HuH-7.5 (cell line): Measurements from ENCODE around the gene LIN28A.

ENCODE experiments used
- DNase-seq: peaks from one replicate; pipeline ENCODE4 v3.0.0; 2011; ENCODE audit warnings: low spot score

LIN28A gene

DNA sequence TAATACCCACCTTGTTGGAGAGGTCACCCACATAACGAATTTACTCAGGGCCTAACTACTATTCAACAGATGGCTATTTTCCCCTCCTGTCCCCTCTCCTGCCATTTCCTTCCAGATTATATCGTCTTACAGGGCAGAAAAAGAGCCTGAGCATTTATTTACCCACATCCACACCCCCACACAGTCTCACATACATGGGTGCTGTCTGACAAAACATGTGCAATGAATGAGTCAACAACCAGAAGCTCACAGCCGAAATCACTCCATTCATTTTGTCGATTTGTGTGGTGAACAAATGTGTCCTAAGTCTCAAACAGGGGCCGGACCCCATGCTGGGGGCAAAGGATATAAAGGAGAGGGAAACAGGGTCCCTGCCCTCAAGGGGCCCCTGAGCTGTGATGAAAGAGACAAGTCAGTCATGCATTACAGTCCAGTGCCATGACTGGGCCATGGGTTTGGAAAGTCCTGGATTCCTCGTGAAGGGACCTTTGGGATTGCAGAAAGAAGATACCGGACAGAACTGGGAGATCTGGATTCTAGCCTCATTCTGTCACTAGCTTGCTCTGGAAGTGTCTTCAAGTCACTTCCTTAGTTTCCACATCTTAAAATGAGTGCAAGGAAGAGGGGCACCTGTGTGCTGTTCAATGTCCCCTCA is 21.7 kb upstream of the LIN28A start:
- no peak for DNase-seq

DNA sequence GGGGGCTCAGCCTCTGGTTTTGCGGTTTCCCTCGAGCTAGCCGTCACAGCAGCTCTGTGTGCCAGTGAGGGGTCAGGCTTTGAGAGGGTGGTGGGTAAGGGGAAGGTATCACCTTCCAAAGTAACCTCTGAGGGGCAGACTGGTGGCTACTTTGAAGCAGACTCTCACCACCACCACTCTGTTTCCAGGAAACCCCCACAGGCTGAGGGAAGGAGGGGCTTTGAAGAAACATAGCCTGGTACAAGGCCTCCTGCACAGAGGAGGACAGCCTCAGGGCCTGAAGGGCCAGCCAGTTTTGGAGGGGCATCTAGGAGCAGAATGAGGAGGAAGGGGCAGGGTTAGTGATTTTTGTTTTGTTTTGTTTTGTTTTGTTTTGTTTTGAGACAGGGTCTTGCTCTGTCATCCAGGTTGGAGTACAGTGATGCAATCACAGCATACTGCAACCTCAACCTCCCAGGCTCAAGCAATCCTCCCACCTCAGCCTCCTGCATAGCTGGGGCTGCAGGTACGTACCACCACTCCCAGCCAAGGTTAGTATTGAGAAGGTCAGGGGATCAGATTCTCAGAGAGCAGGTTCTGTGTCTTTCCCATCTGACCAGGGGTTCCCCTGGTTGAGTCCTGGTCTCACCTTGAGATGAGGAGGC is 20.9 kb upstream of the LIN28A start:
- DNase-seq = no peak

DNA sequence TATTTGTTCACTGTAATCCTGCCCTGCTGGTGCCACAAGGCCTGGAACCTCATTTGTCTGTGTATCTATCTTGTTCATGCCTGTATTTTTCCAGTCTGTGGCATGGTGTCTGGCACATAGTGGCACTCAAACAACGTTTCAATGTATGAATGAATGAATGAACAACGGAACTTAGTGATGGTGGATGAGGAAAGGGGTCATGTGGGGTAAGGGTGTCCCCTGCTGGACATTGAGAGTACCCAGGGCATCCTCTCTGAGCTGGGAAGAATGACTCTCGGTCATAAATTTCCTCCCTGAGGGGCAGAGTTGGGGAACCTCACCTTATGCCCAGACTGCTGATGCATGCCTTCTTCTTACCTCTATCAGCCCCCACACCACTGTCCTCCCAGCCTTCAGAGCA is 19.2 kb upstream of the LIN28A start:
- DNase-seq = no peak

DNA sequence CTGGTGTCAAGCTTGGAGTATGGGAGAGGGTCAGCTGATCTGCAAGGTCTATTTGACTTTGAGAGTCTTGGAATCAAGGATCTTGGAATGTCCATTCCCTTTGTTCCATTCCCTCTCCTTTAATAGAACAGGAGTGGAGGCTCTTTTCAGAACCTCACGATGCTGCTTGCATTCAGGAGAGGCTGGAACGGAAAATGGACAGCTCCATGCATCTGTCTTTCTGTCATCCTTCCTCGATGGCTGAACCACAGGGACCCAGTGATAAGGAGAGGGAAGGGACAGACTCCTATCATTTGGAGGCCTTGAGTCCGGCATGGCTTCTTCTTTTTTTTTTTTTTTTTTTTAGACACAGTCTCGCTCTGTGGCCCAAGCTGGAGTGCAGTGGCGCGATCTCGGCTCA is 14.9 kb upstream of the LIN28A start:
- DNase-seq = no peak

DNA sequence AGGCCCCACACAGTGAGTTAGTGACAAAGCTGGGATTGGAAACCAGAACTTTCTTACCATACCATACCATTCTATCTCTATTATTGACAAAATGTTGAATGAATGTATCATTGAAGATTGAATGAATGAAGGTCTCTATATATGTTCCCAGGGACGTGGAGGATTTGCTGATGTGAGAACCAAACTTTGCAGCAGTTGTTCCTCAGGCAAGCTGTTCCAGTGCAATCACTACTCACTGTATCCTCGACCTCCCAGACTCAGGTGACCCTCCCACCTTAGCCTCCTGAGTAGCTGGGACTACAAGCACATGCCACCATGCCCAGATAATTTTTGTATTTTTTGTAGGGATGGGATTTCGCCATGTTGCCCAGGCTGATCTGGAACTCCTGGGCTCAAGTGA is 11.6 kb upstream of the LIN28A start:
- no peak for DNase-seq

DNA sequence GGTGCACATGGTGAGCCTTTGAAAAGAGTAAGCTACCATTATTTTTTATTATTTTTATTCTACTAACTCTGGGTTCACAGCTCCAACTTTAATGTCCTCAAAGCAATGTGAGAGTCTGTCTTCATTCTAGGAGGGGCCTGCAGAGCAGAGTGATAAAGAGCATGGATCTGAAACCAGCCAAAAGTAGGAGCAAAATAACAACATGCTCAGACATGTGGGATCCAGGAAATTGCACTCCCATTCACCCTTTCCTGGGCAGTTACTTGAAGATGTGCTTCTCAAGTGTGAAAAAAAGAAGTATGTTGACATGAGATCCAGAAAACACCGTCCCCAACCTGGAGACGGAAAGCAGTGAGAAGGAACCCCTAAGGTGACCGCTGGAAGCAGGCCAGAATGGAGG is 8.7 kb upstream of the LIN28A start:
- no peak for DNase-seq

DNA sequence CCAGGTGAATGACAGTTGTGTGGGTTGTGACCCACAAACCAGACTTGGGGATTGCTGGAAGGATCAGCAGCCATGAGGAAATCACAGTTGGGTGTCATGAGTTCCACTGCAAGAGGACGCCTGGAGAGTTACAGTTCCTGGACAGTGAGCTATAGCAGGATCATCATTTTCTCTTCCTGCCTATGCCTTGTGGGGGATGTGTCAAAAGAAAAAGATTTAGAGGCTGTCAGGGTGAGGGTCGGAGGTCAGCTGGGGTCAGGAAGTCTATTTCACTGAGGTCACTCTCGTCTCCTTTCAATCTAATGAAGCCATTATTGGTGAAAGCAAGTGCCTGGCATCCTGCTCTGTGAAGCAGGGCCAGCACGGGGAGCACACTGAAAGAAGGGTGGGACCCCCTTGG is 7.0 kb upstream of the LIN28A start:
- no peak for DNase-seq

DNA sequence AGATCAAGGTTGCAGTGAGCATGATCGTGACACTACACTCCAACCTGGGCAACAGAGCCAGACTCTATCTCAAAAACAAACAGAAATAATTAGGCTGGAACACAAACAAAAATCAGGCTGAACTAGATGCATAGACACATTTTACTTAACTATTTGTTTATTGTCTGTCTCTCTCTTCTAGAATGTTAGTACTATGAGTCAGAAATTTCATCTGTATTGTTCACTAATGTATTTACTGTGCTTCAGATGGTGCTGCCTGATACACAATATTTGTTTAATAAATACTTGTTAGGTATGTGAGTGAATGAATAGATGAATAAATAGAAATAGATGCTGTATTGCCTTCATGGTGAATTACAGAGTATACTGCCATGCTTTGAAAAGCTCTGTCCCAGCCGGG is 6.0 kb upstream of the LIN28A start:
- DNase-seq = no peak

DNA sequence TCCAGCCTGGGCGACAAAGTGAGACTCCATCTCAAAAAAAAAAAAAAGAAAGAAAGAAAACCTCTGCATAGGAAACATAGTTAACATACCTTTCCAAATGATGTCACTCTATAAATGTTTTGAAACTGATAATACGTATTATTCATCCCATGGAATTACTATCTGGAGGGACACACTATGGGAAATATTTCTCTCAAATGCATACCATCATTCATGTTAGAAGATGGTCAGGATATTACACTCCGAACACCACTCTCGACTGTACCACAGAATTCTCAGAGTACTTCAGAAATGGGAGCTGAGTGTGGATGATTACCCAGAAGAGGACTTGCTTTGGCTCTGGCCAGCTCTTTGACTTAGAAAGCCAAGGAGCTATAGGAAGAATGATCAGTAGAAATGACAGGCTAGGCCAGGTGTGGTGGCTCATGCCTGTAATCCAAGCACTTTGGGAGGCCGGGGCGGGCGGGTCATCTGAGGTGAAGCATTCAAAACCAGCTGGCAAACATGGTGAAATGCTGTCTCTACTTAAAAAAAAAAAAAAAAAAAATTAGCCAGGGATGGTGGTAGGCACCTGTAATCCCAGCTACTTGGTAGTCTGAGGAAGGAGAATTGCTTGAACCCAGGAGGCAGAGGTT is 5.2 kb upstream of the LIN28A start:
- no peak for DNase-seq

DNA sequence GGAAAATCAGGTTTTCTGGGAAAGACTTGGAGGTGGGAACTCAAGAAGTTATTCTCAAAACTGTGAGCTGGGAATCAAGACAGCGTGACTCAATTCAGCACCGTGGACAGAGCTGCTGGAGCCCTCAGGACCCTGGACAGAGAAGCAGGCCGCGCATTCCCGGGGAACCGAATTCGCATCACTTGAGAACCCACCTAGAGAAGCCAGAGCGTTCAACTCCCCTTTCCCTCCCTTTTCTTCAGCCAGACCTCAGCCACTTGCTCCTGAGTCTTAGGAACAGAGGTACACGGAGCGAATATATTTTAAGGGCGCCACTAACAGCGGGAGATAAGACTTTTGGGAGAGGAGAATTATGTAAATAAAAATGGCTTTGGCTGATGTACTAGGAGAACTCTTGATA is 2.0 kb upstream of the LIN28A start:
- peak; percentile 72 for DNase-seq

DNA sequence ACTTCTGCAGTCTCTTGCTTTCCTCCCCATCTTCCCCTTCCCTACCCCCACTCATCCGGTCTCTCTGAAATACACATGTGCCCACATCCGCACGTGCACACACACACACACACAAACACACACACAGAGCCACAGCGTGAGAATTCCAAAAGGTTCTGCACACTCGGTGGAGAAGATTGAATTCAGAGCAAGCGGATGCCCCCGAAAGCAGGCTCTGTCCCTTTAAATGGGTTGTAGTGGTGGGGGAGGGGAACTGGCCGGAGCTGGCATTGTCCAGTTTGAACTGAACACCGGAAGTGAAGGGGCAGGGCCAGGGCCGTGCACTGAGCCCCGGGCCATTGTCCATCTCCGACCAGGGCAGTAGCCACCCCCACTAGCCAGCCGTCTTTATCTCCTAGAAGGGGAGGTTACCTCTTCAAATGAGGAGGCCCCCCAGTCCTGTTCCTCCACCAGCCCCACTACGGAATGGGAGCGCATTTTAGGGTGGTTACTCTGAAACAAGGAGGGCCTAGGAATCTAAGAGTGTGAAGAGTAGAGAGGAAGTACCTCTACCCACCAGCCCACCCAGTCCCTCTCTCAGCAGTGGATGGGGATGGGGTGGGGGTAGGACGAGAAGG is 1.3 kb upstream of the LIN28A start:
- DNase-seq = no peak

DNA sequence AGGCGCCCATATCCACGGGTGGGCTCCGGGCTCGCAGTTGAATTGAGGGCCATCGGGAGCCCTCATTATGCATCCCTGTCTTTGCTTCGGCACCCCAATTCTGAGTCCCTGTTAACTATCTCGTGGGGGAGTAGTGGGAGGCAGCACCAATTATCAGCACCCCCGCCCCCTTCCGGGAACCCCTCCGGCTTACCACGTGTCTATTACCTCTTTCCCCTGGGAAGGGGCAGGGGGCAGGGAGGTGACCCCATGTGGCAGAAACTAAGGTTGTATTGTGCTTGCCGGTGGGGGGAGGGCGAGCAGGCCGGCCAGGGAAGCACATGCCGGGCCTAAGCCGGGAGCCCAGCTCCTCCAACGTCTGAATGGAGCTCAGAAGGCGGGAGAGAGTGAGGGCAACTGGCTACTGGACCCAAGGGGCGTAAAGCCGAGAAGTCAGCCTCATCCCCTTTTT is 1.0 kb downstream of the LIN28A start:
- no peak for DNase-seq

DNA sequence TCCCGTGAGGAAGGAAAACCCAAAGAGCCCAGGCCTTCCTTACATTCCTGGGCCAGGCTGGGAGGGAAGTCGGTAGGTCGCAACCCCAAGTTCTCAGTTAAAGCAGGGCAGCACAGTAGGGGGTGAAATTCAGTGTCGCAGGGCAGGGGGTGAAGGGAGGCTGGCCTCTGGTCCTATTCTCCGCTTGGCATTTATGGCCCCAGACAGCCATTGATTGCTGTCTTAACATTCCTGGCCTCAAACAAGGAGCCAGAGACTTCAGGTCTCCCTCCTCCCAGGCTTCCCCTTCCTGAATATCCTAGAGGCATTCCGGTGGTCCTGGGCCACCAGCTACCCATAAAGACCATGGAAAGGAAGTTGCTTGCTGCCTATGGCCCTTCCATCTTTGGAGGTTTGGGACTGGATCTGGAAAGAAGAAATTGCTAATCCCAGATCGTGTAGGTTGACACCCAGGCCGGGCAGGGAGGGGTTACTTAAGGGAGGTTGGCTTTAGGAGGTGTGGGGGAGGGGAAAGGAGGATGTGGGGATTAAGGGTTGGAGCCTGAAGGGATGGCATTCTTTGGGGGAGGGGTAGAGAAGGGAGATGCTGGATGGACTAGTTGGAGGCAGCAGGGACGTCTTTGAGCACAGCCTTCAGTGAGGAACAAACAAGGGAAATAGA is 1.7 kb downstream of the LIN28A start:
- DNase-seq = no peak

DNA sequence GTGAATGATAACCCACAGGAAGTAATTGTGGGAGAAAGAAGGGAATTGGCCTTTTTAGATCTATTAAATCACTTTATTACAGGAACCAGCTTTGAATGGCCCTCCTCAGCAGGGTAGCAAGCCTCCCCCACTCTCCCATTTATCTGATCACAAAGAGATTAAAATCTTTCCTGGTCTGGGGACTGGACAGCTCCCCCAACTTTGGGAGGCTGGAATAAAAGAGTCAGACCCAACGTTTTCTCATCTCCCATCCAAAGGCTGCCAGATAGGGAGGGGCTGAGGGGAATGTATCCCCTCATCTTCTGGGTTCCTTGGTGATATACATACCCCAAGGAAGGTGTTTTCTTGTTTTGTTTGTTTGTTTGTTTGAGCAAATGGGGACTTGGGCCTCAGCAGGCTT is 2.4 kb downstream of the LIN28A start:
- no peak for DNase-seq

DNA sequence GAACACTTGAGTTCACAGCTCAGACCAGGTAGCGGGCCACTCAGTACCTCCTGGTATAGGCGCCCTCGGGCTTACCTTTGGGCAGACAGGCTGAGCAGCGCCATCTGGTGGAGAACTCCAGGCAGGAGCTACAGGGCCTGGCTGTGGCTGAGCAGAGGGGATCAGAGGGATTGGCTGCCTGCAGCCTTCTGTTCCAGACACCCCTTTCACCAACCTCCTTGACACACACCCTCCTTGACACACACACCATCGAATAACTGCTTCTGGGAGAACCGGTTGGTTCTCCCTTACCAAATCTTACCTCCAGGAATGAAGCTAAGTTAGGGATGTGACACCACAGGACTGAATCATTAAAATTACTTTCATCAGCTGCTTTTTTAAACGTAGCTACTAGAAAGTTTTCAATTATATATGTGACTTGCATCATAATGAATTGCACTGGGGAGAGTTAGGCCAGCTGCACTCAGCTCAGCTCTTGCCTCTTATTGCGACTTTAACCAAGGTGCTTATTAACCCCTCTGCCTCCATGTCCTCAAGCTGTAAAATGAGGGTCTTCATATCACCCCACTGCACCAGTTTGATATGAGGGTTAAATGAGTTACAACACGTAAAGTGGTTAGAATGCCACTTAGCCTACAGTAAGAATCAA is 6.6 kb downstream of the LIN28A start:
- DNase-seq = peak; percentile 67

DNA sequence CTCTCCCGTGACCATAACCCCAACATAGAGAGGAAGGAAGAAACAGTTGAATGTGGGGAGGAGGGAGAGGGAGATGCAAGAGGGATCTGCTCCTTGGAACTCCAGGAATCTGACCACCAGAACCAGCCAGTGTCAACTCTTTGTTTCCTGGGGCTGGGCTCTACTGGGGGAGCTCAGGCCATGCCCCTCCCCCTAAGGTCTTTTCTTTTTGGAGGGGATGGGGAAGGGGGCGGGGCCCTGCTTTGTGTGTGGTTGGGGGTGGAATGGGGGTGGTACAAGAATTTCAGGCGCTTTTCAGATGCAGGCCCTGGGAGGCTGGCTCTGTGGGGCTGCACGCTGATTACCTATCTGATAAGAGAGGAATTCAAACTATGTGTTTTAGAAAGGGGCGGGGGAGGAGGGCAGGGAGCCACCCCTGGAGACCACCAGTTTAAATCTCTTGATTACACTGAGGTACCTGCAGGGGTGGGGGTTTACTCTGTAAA is 8.3 kb downstream of the LIN28A start:
- no peak for DNase-seq

DNA sequence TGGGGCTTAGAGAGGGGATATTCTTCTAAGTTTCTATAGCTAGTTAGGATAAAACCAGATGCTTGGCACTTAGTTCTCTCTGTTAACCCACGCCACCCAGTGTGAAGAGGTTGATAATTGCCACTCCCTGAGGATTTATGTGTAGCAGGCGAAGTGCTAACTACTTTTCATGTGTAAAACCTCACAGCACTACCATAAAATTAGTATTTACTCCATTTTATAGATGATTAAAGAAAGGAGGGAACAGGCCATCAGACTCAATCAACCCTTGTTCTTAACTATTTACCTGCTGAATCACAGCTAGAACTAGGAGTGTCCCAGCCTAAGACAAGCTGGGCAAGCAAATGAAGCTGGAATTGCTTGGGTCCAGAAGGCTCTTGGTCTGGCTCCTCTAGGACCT is 8.9 kb downstream of the LIN28A start:
- DNase-seq = no peak

DNA sequence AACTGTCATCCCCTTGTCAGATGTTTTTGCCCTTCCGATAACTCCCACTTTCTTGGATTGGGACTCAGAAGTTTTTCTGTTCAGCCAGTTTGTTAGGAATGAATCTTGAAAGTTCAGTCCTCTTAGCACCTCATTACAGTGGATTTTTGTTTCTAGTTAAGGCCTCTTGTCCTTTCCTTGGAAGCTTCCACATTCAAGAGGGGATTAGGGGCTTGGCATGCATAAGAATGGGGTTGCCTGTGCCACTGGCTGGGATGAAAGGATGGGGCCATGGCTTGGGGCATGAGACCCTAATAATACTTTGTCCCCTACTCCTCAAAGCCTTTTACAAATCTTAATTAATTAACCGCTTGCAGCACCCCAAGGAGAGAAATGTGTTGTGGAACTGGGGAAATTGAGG is 19.1 kb downstream of the LIN28A start:
- no peak for DNase-seq

DNA sequence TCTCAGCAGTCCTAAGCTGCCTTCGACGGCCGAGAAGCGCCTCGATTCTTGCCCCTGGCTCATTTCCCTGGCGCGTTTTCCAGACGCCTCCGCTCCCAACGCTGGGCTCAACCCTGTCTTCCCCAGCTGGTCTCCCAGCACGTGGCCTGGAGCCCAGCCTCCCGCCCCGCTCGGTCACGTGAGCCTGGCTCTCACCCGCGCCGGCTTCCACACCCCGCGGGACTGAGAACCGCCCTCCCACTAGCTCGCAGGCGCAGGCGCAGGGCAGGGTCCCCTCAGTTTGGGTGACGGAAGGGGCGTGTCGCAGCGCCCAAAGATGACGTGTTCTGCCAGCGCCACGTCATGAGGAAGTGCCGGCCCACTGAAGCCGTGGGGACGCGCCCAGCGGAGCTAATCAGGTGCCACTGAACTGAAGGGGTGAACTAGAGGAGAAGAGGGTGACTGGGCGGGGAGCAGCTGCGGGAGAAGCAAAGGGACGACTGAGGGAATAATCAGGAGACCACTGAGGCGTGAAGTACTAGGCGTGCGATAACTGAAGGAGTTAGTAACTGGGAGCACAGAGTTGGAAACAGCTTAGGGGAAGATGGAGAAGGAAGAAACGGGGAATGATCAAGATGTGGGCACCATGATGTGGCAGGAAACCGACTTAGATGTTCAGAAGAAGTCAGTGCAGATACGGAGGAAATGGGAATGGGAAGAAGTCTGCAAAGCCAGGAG is 21.5 kb downstream of the LIN28A start, which contains the start of gene DHDDS:
TSS of gene DHDDS (plus strand) at position 343 of the 717 bp plus-strand sequence. CDS start 625 bp downstream, outside the sequence.
- peak; percentile 86 for DNase-seq

DNA sequence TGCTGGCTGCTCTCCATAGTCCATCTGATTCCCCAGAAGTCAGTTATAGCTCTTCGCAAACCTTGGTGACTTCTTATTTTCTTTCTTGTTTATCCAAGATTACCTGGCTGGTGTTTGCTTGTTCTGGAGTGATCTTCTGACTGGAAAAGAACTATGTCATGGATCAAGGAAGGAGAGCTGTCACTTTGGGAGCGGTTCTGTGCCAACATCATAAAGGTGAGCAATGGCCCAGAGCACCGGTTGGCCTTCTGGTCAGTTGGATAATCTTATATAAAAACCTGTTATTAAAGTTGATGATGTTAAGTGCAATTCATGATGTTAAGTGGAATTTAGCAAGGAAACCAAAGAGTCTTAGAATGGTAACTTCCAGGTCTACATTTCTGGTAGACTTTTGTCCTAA is 22.2 kb downstream of the LIN28A start:
- no peak for DNase-seq

DNA sequence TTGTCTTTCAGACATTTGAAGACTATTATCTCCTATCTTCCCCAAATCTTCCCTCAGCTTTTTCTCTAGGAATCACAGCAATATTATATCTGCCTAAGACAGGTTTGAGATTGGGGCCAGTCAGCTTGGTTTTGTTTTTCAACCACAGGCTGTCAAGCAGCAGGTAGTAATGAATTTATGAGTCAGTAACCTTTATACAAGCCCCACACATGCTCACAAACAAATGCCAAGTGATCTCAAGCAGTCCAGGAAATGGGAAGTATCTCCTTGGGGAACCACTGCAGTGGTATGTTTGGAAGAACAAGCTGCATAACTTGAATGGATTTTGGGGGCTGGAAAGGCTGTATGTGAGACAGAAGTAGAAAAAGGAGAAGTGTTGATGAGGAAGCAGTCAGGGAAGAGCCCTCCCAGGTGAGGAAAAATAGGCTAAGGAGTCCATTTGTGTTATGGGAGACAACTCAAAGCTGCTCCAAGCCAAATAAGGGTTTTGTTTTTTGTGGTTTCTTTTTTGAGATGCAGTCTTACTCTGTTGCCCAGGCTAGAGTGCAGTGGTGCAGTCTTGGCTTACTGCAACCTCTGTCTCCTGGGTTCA is 23.6 kb downstream of the LIN28A start:
- no peak for DNase-seq
